Endometrial microvascular endothelial cells (primary cell): ENCODE results near the gene FHIT. TPM values are rescaled to one million over a fixed set of nuclear protein-coding genes. Genes with fewer than 3 reads are reported as not detected.

Source experiments
- in situ Hi-C: cut with HindIII; loops from 2 replicates; pipeline ENCODE4 v1.10.0; 2017; ENCODE audit warnings: low sequenced_read_pairs, low pct_unique_long_range_greater_than_20kb; ENCODE audit errors: inconsistent ontology term
- total RNA-seq: library from RNA; depleted of rRNA; stranded (reverse); fragments of >200 nt; gene quantifications from one replicate; pipeline ENCODE4 v1.2.3, GENCODE V29; 2015; ENCODE audit errors: inconsistent ontology term

FHIT gene
- total RNA-seq, 1 donor from 2014 or later: 0.19 TPM

- in situ Hi-C loops: no loop called here
Measured at GRCh38 chr3:60085649-60086048, 1165.6 kb downstream of the FHIT start.

DNA sequence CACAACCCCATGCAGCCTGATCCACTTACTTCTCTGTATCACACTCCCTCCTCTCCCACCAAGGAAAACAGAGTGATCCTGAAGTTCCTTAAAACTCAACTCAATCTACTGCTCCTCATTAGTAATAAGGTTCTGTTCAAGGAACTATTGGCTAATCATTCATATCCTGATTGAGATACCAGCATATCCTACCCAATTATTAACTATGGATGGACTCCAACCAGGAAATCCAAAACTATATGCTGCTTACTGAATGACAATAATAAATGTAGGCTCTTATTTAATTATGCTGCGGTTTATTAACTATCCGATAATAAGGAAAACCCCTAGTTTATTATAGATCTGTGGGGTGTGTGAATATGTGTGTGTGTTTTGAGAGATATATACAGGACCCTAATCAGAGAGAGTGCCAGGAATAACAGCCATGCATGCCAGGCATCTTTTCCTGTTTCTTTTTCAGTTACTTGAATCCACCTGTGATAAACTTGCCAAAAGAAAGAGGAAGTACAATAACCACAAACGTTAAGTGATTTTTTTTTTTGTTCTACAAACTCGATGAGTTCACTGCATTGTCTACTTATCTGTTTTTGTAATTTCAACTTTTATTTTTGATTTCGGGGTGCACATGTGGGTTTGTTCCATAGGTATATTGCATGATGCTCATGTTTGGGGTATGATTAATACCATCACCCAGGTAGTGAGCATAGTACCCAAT, 1169.7 kb downstream of the FHIT start:
- in situ Hi-C loops: no loop called here

GRCh38 chr3:60080648-60081047, 1170.6 kb downstream of the FHIT start:
- in situ Hi-C loops: no loop called here

DNA sequence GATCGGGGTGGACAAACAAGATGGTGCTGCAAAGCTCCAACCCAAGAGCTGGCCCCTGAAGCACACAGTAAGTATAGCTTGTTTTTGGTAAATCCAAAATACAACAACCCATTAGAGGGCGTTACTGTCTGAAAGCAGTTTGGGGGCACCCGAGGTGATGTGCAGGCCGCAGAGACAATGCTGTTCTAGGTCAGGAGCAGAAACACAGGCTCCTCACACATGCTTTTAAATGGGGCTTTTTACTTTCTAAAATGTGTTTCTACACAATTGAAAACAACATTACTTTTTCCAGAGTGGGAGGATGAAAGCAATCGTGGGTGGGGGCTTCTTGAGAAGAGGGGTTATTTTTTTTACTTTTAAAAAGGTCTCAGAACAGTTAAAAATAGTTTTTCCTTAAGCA, 1172.2 kb downstream of the FHIT start:
- in situ Hi-C loops: no loop called here

DNA sequence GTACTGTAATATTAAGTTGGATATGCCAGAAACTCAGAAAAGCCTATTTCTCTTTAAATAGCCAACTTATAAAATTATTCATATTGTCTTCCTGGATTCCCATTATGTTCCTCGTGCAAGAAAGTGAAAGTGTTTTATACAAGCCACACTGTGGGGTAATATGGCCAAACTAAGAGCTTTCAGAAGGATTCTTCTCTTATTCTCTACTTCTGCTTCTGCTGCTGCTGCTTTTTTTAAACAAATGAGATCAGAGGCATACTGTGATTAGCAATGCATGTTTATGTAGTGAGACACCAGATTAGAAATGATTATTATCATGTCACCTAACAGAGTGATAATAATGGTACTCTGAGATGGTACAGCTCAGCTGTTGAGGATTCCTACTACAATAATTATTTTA, 1174.9 kb downstream of the FHIT start:
- in situ Hi-C loops: no loop called here

DNA sequence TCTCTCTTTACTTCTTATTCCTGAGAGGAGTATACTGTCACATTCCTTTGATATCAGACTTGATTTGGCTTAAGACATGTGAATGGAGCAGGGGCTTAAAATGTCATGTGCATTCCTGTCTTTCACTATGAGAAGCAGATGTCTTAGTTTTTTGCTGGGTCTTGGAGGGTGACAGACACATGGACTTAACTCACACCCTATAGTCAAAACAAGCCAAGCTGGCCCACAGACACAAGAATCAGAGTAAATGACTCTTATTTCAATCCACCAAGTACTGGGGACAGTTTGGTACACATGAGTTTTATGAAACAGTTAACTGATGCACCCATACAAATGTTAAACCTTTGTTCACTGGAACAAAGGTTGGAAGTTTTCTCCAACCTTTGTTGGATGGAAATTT, 1177.3 kb downstream of the FHIT start:
- in situ Hi-C loops: no loop called here

DNA sequence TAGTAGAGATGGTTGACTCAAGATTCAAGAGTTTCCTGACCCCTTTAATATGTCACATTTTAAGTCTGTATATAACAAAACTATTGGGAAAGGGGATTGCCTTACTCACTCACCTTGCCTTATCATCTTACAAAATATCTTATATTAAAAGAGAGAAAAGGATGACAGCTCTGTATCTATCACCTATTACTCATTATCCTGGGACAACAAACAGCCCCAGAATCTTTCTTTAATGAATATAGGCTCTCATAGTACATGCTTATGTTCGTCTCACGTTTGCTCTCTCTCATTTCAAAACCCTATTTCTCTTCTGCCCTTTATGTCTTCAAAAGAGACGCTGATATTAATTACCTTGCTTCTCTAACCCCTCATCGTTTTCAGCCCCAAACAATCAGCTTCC, 1178.0 kb downstream of the FHIT start:
- in situ Hi-C loops: no loop called here

GRCh38 chr3:60070366-60070765, 1180.9 kb downstream of the FHIT start:
- in situ Hi-C loops: no loop called here

DNA sequence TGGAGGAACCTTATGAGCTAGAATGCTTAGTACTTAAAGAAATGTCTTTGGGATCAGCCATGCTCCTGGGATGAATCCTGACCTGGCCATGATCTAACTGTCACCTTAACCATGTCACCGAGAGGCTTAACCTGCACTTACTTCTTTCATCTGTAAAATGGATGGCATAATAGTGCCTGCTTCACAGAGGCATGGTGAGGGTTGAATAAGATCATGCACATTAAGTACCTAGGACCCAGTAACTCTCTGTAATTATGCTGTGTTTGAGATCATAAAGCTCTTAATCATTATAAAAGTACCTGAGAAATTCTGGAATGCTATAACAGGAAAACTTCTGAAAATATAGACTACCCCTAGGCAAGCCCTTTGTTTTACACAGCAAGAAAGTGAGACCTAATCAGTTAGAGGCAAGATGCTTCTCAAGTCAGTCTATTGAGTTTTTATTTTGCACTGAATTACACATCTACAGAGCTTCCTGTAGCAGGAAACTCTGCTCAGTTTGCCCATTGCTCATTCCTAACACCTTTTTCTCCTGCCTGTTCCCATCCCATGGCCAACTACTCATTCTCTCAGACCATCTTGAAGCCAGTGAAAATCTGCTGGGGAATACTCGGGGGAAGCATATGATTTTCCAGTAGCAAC, 1185.9 kb downstream of the FHIT start:
- in situ Hi-C loops: no loop called here

DNA sequence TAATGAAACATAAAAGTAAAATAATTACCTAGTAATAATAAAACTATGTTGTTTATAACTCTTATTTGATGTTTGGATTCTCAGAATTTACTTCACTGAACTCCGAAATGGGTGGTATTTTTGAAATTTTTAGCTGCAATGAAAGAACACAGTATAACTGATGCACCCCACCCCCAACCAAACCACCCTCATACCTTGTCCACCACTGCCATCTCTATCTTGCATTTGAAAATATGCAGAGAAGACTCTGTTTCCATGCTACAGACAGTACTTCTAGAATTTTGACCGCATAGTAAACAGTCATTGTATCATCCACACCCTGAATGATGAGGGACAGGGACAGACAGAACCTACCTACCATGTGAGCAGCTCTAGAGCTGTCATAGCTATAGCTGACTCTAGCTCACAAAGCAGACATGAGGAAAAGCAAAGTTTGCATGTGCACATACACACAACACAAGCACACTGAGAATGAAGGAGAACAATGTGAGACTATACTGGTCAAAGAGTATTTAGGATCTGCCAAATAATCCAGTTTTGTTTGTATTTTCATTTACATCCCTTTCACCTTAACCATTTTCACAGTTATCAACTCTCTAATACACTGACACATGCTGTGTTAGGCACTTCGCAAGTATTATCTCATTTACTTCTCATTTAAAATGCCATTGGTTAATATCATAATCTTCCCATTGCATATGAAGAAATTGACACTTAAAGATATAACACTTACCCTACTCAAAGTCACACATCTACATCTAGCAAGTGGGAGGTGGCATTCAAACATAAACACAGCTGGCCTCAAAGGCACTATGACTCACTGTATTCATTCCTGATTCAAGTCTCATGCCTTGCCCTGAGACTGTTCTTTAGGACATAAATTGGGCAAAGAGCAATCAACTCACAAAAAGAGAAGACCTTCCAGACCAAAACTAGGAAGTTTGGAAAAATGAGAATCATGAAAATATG, 1186.8 kb downstream of the FHIT start:
- in situ Hi-C loops: no loop called here

- in situ Hi-C loops: no loop called here
Measured at GRCh38 chr3:60056404-60056803, 1194.8 kb downstream of the FHIT start.

DNA sequence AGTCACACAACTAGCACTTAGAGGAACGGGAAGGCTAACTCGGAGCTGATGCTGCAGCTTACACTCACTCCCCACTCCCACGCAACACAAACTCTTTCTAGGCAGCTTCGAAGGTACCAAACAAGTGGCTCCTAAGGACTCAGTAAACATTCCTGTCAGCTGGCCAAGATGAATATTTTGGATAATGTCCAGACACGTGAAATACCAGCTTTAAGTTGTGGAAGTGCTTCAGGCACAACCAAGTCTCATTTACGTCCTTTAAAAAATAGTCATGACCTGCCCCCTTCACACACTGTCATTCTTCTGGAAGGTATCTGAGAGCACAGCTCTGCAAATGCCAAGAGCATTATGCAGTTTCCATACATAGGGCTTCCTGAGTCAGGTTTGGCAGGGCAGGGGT, 1195.5 kb downstream of the FHIT start:
- in situ Hi-C loops: no loop called here

DNA sequence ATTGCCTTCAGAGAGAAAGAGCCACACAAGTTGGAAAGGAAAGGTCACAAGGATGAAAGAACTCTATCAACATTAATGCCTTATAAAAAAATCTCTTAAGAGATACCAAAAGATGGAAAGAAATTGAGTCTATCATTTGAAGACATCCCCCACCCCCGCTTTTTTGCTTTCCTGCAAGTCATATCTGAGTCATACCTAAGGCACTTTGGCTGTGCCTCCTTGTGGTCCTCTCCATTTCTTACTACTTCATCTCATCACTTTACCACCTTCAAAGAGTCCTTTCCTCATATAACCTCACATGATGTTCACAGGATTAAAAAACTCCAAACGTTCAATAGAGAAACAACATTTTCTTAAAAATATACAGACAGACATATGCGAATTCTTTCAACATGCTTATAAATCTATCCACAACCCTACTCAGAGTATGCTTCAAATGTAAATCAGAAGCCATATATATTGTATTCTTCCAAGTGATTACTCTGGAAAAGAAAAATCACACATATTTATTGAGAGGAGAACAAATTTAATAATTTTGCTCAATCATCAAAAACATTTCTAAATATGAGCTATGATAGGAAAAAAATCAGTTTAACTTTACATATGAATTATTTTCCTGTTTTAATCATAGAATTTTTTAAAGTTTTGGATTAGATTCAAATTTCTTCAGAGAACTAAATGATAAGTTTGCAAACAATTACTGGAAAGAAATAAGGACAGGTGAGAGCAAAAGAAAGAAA, 1197.6 kb downstream of the FHIT start:
- in situ Hi-C loops: no loop called here

DNA sequence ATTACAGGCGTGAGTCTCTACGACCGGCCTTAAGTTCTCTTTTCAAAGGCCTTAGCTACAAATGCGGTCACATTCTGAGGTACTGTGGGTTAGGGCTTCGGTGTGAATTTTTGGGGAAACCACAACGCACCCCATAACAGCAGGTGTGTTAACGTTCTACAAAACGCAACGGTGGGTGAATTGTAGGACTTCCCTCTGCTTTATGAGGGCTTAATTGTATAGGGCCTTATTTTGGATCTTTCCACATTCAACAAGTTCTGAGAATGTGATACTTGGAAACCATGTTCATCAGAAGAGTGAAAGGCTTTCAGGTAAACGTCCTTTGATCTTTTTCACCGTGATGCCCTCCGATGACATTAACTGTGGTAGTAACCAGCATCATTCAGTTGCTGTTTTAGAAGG, 1202.8 kb downstream of the FHIT start:
- in situ Hi-C loops: no loop called here

DNA sequence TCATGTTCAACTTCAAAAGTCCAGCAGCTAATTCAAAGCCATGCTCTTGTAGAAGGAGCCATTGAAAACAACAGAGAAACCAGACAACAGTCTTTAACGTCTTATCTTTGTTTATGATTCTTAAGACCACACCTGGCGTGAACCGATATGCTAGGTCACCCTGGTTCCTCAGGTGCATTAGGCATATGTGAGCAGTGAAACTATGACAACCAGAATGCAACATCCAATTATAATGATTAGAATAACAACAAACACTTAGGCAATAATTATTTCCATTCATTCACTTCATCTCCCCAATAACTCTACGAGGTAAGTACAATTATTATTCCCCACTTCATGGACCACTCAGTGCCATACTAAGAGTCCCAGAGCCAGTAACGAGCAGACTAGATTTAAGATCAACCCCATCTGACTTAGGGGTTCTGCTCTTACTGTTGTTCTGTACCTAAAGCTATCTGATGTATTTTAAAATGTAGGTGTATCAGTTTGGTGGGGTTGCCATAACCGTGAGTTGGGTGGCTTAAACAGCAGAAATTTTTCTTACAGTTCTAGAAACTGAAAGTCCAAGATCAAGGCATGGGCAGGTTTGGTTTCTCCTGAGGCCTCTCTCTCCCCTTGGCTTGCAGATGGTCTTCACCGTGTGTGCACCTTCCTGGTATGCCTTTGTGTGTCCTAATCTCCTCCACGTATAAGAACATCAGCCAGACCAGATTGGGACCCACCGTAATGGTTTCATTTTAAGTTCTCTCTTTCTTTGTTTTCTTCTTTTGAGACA, 1203.6 kb downstream of the FHIT start:
- in situ Hi-C loops: no loop called here

DNA sequence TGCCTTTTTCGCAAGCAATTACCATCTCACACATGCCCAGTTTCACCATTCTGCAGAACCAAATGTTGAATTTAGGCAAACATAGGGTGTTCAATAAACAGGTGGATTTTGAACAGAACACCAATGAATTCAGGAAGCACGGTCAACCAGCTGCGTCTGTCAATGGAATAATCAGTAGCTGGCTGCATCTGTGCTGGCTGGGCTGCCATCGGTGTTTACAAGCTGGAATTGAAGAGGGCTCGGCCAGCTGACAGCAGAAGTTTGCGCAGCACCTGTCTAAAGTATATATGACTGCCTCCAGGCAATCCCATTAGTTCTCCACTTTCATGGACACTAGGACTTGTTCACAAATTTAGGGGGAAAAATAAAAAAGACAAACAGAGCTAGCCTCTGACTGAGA, 1205.0 kb downstream of the FHIT start:
- in situ Hi-C loops: no loop called here

- in situ Hi-C loops: no loop called here
Measured at GRCh38 chr3:60045686-60046085, 1205.6 kb downstream of the FHIT start.

GRCh38 chr3:60036803-60037202, 1214.4 kb downstream of the FHIT start:
- in situ Hi-C loops: no loop called here
